Neuronal stem cell (in vitro differentiated cells): ENCODE measurements around the gene EPHA1.
"Not testable (repeated sequence)": the region's sequence is repeated elsewhere in the genome, so short reads cannot be mapped to it uniquely, and the experiment has no call there.

Experiments used
- DNase-seq: peaks from one replicate; pipeline ENCODE4 v3.0.0-alpha.2; 2013; ENCODE audit warnings: low spot score
- H2AFZ ChIP-seq: one replicate; pipeline ENCODE4 v1.6.1; 2013; ENCODE audit warnings: mild to moderate bottlenecking, low read length, inconsistent platforms
- H2AK5ac ChIP-seq: 2 replicates; pipeline ENCODE4 v1.6.1; 2013; ENCODE audit warnings: low read depth, mild to moderate bottlenecking, inconsistent platforms, low read length, moderate library complexity, mixed read lengths
- H2BK120ac ChIP-seq: 2 replicates; pipeline ENCODE4 v1.6.1; 2013; ENCODE audit warnings: low read depth, mild to moderate bottlenecking, inconsistent platforms, low read length, moderate library complexity, mixed read lengths
- H2BK12ac ChIP-seq: one replicate; pipeline ENCODE4 v1.6.1; 2013; ENCODE audit warnings: low read length, inconsistent platforms
- H2BK15ac ChIP-seq: 2 replicates; pipeline ENCODE4 v1.6.1; 2013; ENCODE audit warnings: mild to moderate bottlenecking, low read length, inconsistent platforms, mixed read lengths
- H2BK5ac ChIP-seq: one replicate; pipeline ENCODE4 v1.6.1; 2013; ENCODE audit warnings: inconsistent platforms, mild to moderate bottlenecking, low read length, moderate library complexity
- H3K14ac ChIP-seq: one replicate; pipeline ENCODE4 v1.6.1; 2013; ENCODE audit warnings: low read length, inconsistent platforms
- H3K18ac ChIP-seq: 2 replicates; pipeline ENCODE4 v1.6.1; 2013; ENCODE audit warnings: low read length, inconsistent platforms
- H3K23ac ChIP-seq: 2 replicates; pipeline ENCODE4 v1.6.1; 2013; ENCODE audit warnings: low read depth, mild to moderate bottlenecking, mixed read lengths, low read length, inconsistent platforms; ENCODE audit not compliant: poor library complexity
- H3K27ac ChIP-seq: replicated peaks from 3 replicates; pipeline ENCODE4 v1.5.1; 2013; ENCODE audit warnings: low read length, inconsistent platforms
- H3K27me3 ChIP-seq, 3 experiments: 2 replicates each; pipeline ENCODE4 v1.6.1; 2013; ENCODE audit warnings: low read length in 3 of 3, mild to moderate bottlenecking in 2 of 3, inconsistent platforms in 1 of 3, low read depth in 1 of 3, mixed read lengths in 1 of 3, moderate library complexity in 1 of 3; ENCODE audit not compliant: control insufficient read depth in 3 of 3, insufficient read depth in 3 of 3
- H3K36me3 ChIP-seq, 2 donors: replicated peaks in 1 of 2; 2 replicates each; pipeline ENCODE4 v1.6.1; 2013; ENCODE audit warnings: low read length in 2 of 2; ENCODE audit not compliant: control insufficient read depth in 2 of 2, insufficient read depth in 2 of 2
- H3K4ac ChIP-seq: 2 replicates; pipeline ENCODE4 v1.6.1; 2013; ENCODE audit warnings: inconsistent platforms, mild to moderate bottlenecking, low read length, moderate library complexity
- H3K4me1 ChIP-seq, 2 donors: 1 replicate in 1 of 2; 2 replicates in 1 of 2; pipeline ENCODE4 v1.6.1; 2013; ENCODE audit warnings: low read length in 2 of 2, low read depth in 1 of 2; ENCODE audit not compliant: control insufficient read depth in 2 of 2, insufficient read depth in 1 of 2
- H3K4me2 ChIP-seq: one replicate; pipeline ENCODE4 v1.6.1; 2013; ENCODE audit warnings: mild to moderate bottlenecking, low read length, inconsistent platforms; ENCODE audit not compliant: insufficient read depth, poor library complexity, severe bottlenecking
- H3K4me3 ChIP-seq, 2 donors: 2 replicates each; pipeline ENCODE4 v1.5.1; 2013; ENCODE audit warnings: low read length in 2 of 2, mild to moderate bottlenecking in 2 of 2, inconsistent platforms in 1 of 2, moderate library complexity in 1 of 2
- H3K79me1 ChIP-seq: one replicate; pipeline ENCODE4 v1.6.1; 2013; ENCODE audit warnings: low read depth, mild to moderate bottlenecking, inconsistent platforms, low read length, moderate library complexity
- H3K9ac ChIP-seq: one replicate; pipeline ENCODE4 v1.6.1; 2013; ENCODE audit warnings: mild to moderate bottlenecking, low read depth, low read length, inconsistent platforms; ENCODE audit not compliant: poor library complexity
- H3K9me3 ChIP-seq, 2 donors: replicated peaks in 1 of 2; 2 replicates each; pipeline versions ENCODE3 to v1.6.1; 2013; ENCODE audit warnings: low read length in 2 of 2, mild to moderate bottlenecking in 2 of 2, inconsistent platforms in 1 of 2, low read depth in 1 of 2, mixed read lengths in 1 of 2, moderate library complexity in 1 of 2; ENCODE audit not compliant: control insufficient read depth in 2 of 2, insufficient read depth in 1 of 2
- H4K8ac ChIP-seq: one replicate; pipeline ENCODE4 v1.6.1; 2013; ENCODE audit warnings: low read depth, mild to moderate bottlenecking, inconsistent platforms, low read length, moderate library complexity
- H4K91ac ChIP-seq: one replicate; pipeline ENCODE4 v1.6.1; 2013; ENCODE audit warnings: low read length, low read depth, mild to moderate bottlenecking, inconsistent platforms; ENCODE audit not compliant: poor library complexity
- WGBS, 2 donors: extraction: QIAGEN DNeasy Blood & Tissue Kit; methylation state at CpG; one replicate each; pipeline ENCODE4 v1.1.7; 2013; ENCODE audit warnings: missing lambda C conversion rate in 2 of 2, mixed read lengths in 1 of 2; ENCODE audit not compliant: insufficient read length in 2 of 2, insufficient replicate concordance in 1 of 2; ENCODE audit errors: extremely low coverage in 2 of 2; 5-methylcytosine and 5-hydroxymethylcytosine counted together

The EPHA1 gene

DNA sequence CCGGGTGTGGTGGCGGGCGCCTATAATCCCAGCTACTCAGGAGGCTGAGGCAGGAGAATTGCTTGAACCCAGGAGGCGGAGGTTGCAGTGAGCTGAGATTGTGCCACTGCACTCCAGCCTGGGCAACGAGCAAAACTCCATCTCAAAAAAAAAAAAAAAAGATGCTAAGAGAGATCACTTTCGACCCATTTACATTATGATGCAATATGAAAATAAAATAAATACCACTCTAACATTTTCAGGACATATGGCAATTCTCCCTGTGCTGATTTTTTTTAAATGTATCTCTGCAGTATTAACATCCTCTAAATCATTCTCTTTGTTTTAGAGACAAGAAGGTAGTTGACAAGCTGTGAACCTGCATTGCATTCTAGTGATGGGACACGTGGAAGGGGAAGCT lies 6.6 kb upstream of the EPHA1 start:
- H2BK120ac ChIP-seq, H3K27me3 ChIP-seq, H3K14ac ChIP-seq, H3K9ac ChIP-seq, H3K79me1 ChIP-seq, H2AFZ ChIP-seq, H3K4me3 ChIP-seq, H4K91ac ChIP-seq, H3K4me2 ChIP-seq, H3K4me1 ChIP-seq, H2BK5ac ChIP-seq, H2BK15ac ChIP-seq, H3K9me3 ChIP-seq, H3K18ac ChIP-seq, H3K23ac ChIP-seq, H2BK12ac ChIP-seq, H3K36me3 ChIP-seq, H2AK5ac ChIP-seq, H3K4ac ChIP-seq, DNase-seq, H3K27ac ChIP-seq, H4K8ac ChIP-seq: not testable (repeated sequence)
- WGBS, 2 donors: no CpG with 5 or more reads among the region's 7 CpGs

DNA sequence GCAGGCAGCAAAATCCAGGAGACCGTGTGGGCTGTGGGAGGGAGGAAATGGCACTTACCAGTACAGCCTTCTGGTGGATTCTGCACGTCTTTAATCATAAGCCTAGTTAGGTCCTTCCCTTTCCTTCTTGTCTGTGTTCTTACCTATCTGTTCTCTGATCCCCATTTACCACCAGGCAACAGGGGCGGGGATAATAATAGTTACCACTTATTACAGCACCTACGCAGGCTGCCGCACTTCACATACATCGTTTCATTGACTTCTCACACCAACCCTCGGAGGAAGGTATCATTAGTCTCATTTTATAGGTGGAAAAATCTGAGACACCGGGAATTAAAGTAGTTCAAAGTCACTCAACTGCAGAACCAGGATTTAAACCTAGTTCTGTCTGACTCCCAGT lies 4.5 kb upstream of the EPHA1 start:
- Histone ChIP-seq H3K18ac (no peak overlapping the region), H2AFZ (no peak overlapping the region), H3K27ac (no peak overlapping the region), H4K91ac (no peak overlapping the region), H3K14ac (no peak overlapping the region), H3K9me3 (no peaks in the 10 kb centered on the region), H3K27me3 (peaks cover 0 to 8% (median 0%) of the 10 kb centered on the region in 3 experiments), H2BK5ac (no peak overlapping the region), H4K8ac (no peak overlapping the region), H3K79me1 (no peaks in the 10 kb centered on the region), H2BK120ac (no peak overlapping the region), H3K9ac (no peak overlapping the region), H3K4me3 (no peak overlapping the region), H3K36me3 (no peaks in the 10 kb centered on the region), H3K23ac (no peak overlapping the region), H2BK15ac (no peak overlapping the region), H2BK12ac (no peak overlapping the region), H2AK5ac (no peak overlapping the region), H3K4me1 (peaks cover 5 to 6% of the 10 kb centered on the region in 2 donors), H3K4me2 (no peak overlapping the region), H3K4ac (no peak overlapping the region)
- DNase-seq: no peak
- WGBS, 2 donors: no CpG with 5 or more reads among the region's 8 CpGs

DNA sequence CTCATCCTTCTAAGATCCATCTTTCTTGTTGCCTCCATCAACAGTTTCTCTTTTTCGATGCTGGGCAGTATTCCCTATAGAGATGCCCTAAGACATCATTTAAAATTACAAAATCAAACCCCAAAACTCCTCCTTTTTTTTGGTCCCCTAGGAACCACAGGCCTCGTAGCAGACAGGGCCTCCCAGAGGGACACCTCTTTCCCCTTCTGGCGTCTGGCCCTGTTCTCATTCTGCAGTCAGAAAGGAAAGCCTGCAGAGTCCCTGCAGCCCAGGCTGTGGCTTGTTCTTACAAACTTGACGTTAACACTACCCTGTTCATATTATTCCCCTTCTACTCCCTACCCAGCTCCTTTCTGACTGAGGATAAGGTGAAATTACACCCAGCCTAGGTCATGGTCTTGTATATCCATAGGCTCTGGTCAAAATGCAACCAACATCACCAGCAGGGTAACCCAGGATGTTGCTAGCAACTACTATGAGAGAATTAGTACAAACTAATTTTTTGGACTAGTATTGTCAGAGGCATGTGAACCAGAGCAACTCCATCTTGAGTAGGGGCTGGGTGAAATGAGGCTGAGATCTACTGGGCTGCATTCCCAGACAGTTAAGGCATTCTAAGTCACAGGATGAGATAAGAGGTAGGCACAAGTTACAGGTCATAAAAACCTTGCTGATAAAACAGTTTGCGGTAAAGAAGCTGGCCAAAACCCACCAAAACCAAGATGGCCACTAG lies 3.5 kb upstream of the EPHA1 start:
- Histone ChIP-seq H2BK12ac (no peak overlapping the region), H2AFZ (no peak overlapping the region), H4K91ac (no peak overlapping the region), H3K4me2 (no peak overlapping the region), H2BK120ac (no peak overlapping the region), H3K4me1 (peaks cover 7 to 9% of the 10 kb centered on the region in 2 donors), H3K14ac (no peak overlapping the region), H3K18ac (no peak overlapping the region), H3K4me3 (no peak overlapping the region), H3K9me3 (no peaks in the 10 kb centered on the region), H2BK5ac (no peak overlapping the region), H3K27me3 (peaks cover 0 to 11% (median 0%) of the 10 kb centered on the region in 3 experiments), H3K27ac (no peak overlapping the region), H3K4ac (no peak overlapping the region), H2BK15ac (no peak overlapping the region), H4K8ac (no peak overlapping the region), H3K79me1 (no peaks in the 10 kb centered on the region), H3K36me3 (no peaks in the 10 kb centered on the region), H2AK5ac (no peak overlapping the region), H3K9ac (no peak overlapping the region), H3K23ac (no peak overlapping the region)
- no CpG with 5 or more reads among the region's 5 CpGs for WGBS, 2 donors
- no peak for DNase-seq

DNA sequence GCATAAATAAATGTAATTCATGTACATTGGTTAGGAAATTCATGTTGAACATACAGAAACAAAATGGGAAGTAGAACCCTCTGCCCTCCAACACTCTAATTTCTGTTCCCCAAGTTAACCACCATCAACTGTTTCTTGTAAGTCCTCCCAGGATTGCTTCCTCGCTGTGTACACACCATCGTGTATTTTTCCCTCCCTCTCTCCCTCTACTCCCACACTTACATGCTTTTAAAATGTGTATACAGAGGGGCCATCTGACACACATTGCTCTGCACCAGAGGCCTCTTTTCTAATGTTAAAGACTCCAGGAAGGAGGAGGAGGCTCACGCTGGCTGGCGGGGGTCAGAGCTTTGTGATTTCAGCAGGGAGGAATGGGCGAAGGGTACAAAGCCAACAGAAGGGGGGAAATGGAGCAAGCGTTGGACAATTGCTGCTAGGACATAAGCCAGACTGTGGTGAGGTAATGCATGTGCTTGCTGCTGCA lies 1.9 kb upstream of the EPHA1 start:
- no peak overlapping the region for H2BK12ac ChIP-seq
- H3K4me2 ChIP-seq: no peak overlapping the region
- H3K23ac ChIP-seq: no peak overlapping the region
- no peak for DNase-seq
- no peak overlapping the region for H2BK120ac ChIP-seq
- no peak overlapping the region for H3K9ac ChIP-seq
- H3K4ac ChIP-seq: no peak overlapping the region
- no CpG with 5 or more reads among the region's 6 CpGs for WGBS, 2 donors
- H2AK5ac ChIP-seq: no peak overlapping the region
- no peak overlapping the region for H4K91ac ChIP-seq
- H3K18ac ChIP-seq: no peak overlapping the region
- H4K8ac ChIP-seq: no peak overlapping the region
- H3K36me3 ChIP-seq: no peaks in the 10 kb centered on the region
- no peak overlapping the region for H3K27ac ChIP-seq
- H3K9me3 ChIP-seq: no peaks in the 10 kb centered on the region
- no peak overlapping the region for H3K4me3 ChIP-seq
- H2BK15ac ChIP-seq: no peak overlapping the region
- peaks cover 9 to 13% of the 10 kb centered on the region in 2 donors for H3K4me1 ChIP-seq
- peak overlapping the region; percentile 87 for H2AFZ ChIP-seq
- no peak overlapping the region for H3K14ac ChIP-seq
- no peaks in the 10 kb centered on the region for H3K79me1 ChIP-seq
- H2BK5ac ChIP-seq: no peak overlapping the region
- H3K27me3 ChIP-seq: peaks cover 0 to 11% (median 0%) of the 10 kb centered on the region in 3 experiments
